Stimulated activated CD4-positive, alpha-beta T cell treated with anti-CD3 and anti-CD28 coated beads, Interleukin-1b, Interleukin-23, amount 100 ng/mL, for 24 hours (primary cell): ENCODE results near the gene MRPS30.
"Not testable (repeated sequence)": the region's sequence is repeated elsewhere in the genome, so short reads cannot be mapped to it uniquely, and the experiment has no call there.

Source experiments
- DNase-seq, 4 experiments: peaks; one replicate each; pipeline ENCODE4 v3.0.0-alpha.2; 2020; ENCODE audit warnings: low read depth in 4 of 4, low spot score in 1 of 4

MRPS30 gene

GRCh38 chr5:44814761-44815160, 6.0 kb downstream of the MRPS30 start:
- DNase-seq, result no peak

- DNase-seq, result no peak
Observed at GRCh38 chr5:44821164-44821563, 12.4 kb downstream of the MRPS30 start.

- DNase-seq, result not testable (repeated sequence)
Observed at GRCh38 chr5:44824662-44825061, 15.9 kb downstream of the MRPS30 start.

- DNase-seq, result no peak
Observed at GRCh38 chr5:44827681-44828080, 18.9 kb downstream of the MRPS30 start.

GRCh38 chr5:44828719-44829118, 20.0 kb downstream of the MRPS30 start:
- no peak for DNase-seq

GRCh38 chr5:44830951-44831350, 22.2 kb downstream of the MRPS30 start:
- DNase-seq, result no peak

- DNase-seq, result no peak
Observed at GRCh38 chr5:44833249-44833648, 24.5 kb downstream of the MRPS30 start.

GRCh38 chr5:44835693-44836092, 26.9 kb downstream of the MRPS30 start:
- no peak for DNase-seq

GRCh38 chr5:44839018-44839681, 30.4 kb downstream of the MRPS30 start:
- no peak for DNase-seq

- DNase-seq, result no peak
Observed at GRCh38 chr5:44842496-44843282, 33.9 kb downstream of the MRPS30 start.

GRCh38 chr5:44844744-44845143, 36.0 kb downstream of the MRPS30 start:
- no peak for DNase-seq

- no peak for DNase-seq
Observed at GRCh38 chr5:44845777-44846176, 37.0 kb downstream of the MRPS30 start.

- DNase-seq, result no peak
Observed at GRCh38 chr5:44847206-44847852, 38.6 kb downstream of the MRPS30 start.

GRCh38 chr5:44860267-44860666, 51.5 kb downstream of the MRPS30 start:
- no peak for DNase-seq

GRCh38 chr5:44862808-44863207, 54.1 kb downstream of the MRPS30 start:
- DNase-seq, result no peak
